K562 (cell line): ENCODE measurements around the gene ERFL. TPM values are rescaled to one million over a fixed set of nuclear protein-coding genes. Genes with fewer than 3 reads are reported as not detected.

Experiments used
- DACH1 ChIP-seq: fragments of 450-650 bp; IDR thresholded peaks from 2 replicates; pipeline ENCODE4 v1.6.1; 2018; ENCODE audit not compliant: partially characterized antibody
- GTF2A2 ChIP-seq: IDR thresholded peaks from 2 replicates; pipeline ENCODE4 v1.6.1; 2016; ENCODE audit warnings: mild to moderate bottlenecking, missing genetic modification characterization, missing compliant biosample characterization
- MEF2D ChIP-seq: conservative IDR thresholded peaks from 2 replicates; pipeline ENCODE4 v1.6.1; 2016; ENCODE audit warnings: low read depth, missing genetic modification characterization, missing compliant biosample characterization
- MTA1 ChIP-seq: fragments of 450-650 bp; IDR thresholded peaks from 2 replicates; pipeline ENCODE4 v1.6.1; 2017; ENCODE audit warnings: borderline replicate concordance
- NCOA4 ChIP-seq: fragments of 450-650 bp; IDR thresholded peaks from 2 replicates; pipeline ENCODE4 v1.6.1; 2018; ENCODE audit warnings: mild to moderate bottlenecking; ENCODE audit not compliant: partially characterized antibody
- PBX2 ChIP-seq, 2 experiments: IDR thresholded peaks in 1 of 2; conservative IDR thresholded peaks in 1 of 2; 2 replicates each; pipeline ENCODE4 v1.6.1; 2016; ENCODE audit warnings: low read depth in 2 of 2, mild to moderate bottlenecking in 1 of 2, missing compliant biosample characterization in 1 of 2, missing genetic modification characterization in 1 of 2, moderate library complexity in 1 of 2
- PHF20 ChIP-seq: fragments of 450-650 bp; IDR thresholded peaks from 2 replicates; pipeline ENCODE4 v1.6.1; 2018; ENCODE audit not compliant: partially characterized antibody
- RBM22 ChIP-seq: fragments of 200-400 bp; formaldehyde crosslinking; IDR thresholded peaks from 2 replicates; pipeline ENCODE4 v1.6.1; 2018; ENCODE audit warnings: low read length, low read depth; ENCODE audit not compliant: poor library complexity, severe bottlenecking
- ZBTB34 ChIP-seq: fragments of 250-450 bp; sonication (Bioruptor Pico); IDR thresholded peaks from 2 replicates; pipeline ENCODE4 v1.8.0; 2021; ENCODE audit warnings: mild to moderate bottlenecking, moderate library complexity
- ZNF655 ChIP-seq: fragments of 250-450 bp; sonication (Bioruptor Pico); IDR thresholded peaks from 2 replicates; pipeline ENCODE4 v1.5.0; 2021
- ZZZ3 ChIP-seq: fragments of 450-650 bp; IDR thresholded peaks from 2 replicates; pipeline ENCODE4 v1.6.1; 2016; ENCODE audit warnings: antibody characterized with exemption, mild to moderate bottlenecking, moderate library complexity
- polyA plus RNA-seq, 8 experiments: library from polyadenylated mRNA; depleted of rRNA in 4 of 8; stranded (reverse) in 5 of 8; unstranded in 3 of 8; fragments of >200 nt; fragmentation: Nextera tagmentation in 2 of 8; fragmentation: Illumina TruSeq in 1 of 8; extraction: Ambion mirVana in 2 of 8; extraction: Trizol in 1 of 8; gene quantifications; 2 replicates each; pipeline versions ENCODE4 v1.2.1 to v1.2.3, GENCODE V29; 2011 to 2014; ENCODE audit warnings: inconsistent platforms in 1 of 8, missing spikeins in 1 of 8
- total RNA-seq, 7 experiments: library from RNA; depleted of rRNA in 6 of 7; stranded (reverse); fragments of >200 nt in 6 of 7; fragmentation: Illumina TruSeq in 2 of 7; extraction: Trizol in 2 of 7; gene quantifications; 2 replicates each; pipeline versions ENCODE4 v1.2.1 to v1.2.3, GENCODE V29; 2011 to 2021; ENCODE audit warnings: low replicate concordance in 1 of 7

Gene ERFL
- total and polyA plus RNA-seq, 9 of the 15 experiments (the other 6 are each of a cell fraction or from before 2014, with no cell fraction given) = 0.07 to 0.75 (median 0.32) TPM; not detected in 4

GRCh38 chr19:41883821-41884733 is 44.2 kb downstream of the ERFL start (continued):
- TF ChIP-seq PHF20 (peak; percentile 84), MTA1 (peak; percentile 62; the same call in 1 of the 2 replicates), RBM22 (peak; percentile 63), PBX2 (CRISPR knock-in tag; IDR thresholded peaks at IDR 0.05; ENCODE audit: low read depth) (peak; percentile 60), PBX2 (tag; conservative IDR thresholded peaks at IDR 0.05; ENCODE audit: low read depth) (peak; percentile 75), ZNF655 (CRISPR knock-in tag) (no peak), DACH1 (peak; percentile 46), ZBTB34 (CRISPR knock-in tag) (no peak), NCOA4 (peak; percentile 97), ZZZ3 (peak; percentile 97), GTF2A2 (tag) (0 out of 2 replicates have a peak, but pooled peaks have one; percentile 45), MEF2D (no peak)
